ENCODE results near the gene DOCK10. TPM values are rescaled to one million over a fixed set of nuclear protein-coding genes. Genes with fewer than 3 reads are reported as not detected.
"Not testable (repeated sequence)": the region's sequence is repeated elsewhere in the genome, so short reads cannot be mapped to it uniquely, and the experiment has no call there.

DOCK10 gene
- total RNA-seq, 1 donor from 2014 or later, result 2.0 TPM

GRCh38 chr2:224948859-224949258, 93.4 kb downstream of the DOCK10 start:
- DNase-seq (ENCODE audit: low read depth in 2 of 2), result peak; percentile 93 to 95

DNA sequence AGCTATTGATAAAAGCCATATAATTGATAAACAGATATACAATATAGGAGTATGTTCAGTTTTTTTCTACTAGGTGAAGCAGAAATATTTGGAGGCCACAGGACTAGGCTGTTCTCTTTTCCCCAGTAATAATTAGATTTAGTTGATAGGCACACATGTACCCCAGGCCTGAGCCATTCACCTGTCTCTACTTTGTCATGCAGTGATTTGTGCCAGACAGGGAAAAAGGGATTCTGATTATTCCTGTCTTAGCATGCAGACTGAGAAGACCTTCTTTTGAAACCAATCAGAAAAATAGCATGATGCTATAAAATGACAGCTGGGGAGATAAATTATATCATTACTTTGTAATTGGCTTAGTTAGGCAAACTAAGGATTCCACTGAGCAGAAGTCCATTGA, 94.3 kb downstream of the DOCK10 start:
- no peak for DNase-seq (ENCODE audit: low read depth in 2 of 2)

GRCh38 chr2:224947566-224947965, 94.7 kb downstream of the DOCK10 start:
- DNase-seq (ENCODE audit: low read depth in 2 of 2), result peak; percentile 68 to 88

DNA sequence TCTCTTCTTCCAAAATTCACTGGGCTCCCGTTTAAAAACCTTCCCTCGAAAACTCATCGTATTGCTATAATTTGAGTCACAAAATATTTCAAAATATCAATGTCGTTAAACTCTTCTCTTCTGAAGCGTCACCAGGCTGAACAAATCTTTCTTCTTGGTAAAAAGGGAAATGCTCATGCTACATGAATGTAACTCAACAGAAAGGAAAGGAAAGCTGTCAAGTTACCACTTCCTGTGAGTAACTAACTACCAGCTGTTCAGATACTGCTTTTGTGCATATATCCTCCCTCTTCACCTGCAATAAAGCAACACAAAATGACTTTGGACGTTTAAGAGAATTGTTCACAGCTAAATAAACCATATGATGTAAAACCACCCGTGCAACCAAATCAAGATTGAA, 95.4 kb downstream of the DOCK10 start:
- peak; percentile 71 to 92 for DNase-seq (ENCODE audit: low read depth in 2 of 2)

DNA sequence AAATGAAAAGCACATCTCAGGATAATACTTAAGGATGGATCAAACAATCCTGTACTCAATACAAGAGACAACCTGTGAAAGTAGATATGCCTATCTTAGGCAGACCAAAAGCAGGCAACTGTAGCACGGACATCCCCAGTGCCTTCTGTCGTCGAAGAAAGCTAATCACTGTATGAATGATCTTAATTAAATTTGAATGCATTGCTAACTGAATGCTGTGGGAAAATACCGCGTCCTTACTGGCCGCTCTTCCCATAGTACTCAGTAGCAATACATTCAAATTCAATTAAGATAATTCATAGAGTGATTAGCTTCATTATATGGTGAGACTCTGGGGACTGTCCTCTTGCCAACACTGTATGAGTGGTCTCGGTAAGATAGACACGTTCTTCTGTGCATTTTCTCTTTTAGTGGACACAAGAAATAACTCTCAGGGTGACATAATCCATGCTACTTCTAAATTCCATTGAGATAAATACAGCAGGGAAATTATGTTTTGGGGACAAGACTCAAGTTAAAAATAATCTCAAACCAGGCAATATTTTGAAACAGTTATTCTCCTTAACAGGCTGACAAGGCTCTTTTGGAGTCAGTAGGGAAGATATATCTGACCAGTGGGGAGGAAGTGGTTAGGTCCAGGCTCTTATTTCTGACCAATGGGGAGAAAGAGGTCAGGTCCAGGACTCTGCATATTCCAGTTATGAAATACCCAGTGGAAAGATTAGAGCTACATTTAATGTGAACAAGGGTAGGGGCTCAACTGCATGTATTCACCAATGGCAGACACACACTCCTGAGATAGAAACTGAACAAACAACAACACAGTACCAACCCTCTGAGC, 97.3 kb downstream of the DOCK10 start:
- peak in 1 of 2 donors; percentile 45 for DNase-seq (ENCODE audit: low read depth in 2 of 2)

GRCh38 chr2:224943601-224944041, 98.6 kb downstream of the DOCK10 start:
- not testable (repeated sequence) for DNase-seq (ENCODE audit: low read depth in 2 of 2)

DNA sequence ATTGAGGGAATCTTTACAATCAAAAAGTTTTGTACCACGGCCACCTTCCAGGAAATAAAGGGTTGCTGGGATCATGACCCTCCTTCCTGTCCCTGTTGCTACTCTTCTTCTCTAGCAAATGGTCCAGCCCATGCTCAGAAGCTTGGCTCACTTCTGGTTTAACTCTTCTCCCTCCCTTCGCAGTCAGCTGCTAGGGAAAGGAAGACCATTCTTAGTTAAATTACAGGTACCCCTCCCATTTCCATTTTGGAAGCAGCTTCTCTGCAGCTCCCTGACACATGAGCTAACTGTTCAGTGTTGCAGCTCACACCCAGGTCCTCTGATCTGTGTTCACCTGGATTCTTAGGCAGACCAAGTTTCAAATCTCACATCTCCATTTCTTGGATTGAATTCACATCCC, 100.3 kb downstream of the DOCK10 start:
- DNase-seq (ENCODE audit: low read depth in 2 of 2), result no peak

DNA sequence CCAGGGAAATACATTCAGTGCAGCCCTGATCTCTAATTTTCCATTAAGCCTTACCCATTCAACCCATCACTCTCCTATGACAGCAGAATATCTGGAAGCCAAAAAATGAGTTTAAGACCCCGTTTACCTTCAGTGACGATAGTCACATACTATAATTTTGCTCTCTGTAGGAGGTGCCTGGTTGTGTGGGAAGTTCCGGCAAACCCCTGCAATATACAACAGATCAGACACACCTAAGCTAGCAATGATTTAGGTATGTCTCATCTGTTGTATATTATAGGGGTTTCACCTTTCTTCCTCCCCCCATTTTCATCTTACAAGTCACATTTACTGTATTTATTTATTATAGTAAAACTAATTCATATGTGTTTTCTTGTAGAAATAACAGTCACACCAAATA, 101.7 kb downstream of the DOCK10 start:
- DNase-seq (ENCODE audit: low read depth in 2 of 2), result no peak

DNA sequence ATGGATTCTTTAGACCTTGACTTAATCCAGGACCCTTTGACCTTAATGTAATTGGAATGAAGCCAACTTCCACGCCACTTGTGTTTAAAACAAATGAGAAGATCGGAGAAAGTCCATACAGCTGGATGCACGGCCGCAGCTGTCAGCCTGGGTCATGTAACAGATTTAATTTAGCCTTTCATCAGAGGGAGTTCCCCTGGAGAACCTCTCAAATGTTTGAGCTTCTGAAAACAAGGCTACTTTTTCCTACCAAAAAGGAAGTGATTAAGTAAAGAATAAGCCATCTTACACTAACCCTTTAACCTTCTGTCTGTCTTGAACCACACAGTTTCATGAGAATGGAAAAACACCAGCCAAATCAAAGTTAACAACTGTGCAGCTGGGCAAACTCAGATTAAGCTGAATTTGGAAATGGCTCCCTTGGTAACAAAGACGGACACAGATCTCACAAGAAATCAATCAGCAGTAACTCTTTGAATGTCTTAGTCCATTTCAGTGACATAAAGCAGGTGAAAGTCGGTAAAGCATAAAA, 103.6 kb downstream of the DOCK10 start:
- peak; percentile 18 to 98 for DNase-seq (ENCODE audit: low read depth in 2 of 2)

DNA sequence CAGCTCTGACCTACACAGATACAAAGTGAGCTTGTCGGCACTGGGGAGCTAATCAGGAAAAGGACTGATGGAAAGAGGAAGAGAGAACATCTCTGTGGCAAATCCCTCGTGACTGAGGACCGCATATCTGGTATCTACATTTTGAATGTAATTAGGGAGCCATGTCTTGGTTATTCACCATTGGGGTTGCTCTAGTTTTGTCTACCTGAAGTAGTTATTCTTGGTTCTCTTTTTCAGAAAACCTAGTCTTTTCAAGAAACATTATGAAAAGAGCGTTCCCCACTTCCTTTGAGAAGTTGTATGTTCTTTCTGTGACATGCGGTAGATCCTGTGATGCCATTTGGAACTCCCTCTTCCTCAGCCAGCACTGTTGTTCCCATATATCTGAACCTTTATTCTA, 104.4 kb downstream of the DOCK10 start:
- no peak for DNase-seq (ENCODE audit: low read depth in 2 of 2)

GRCh38 chr2:224934526-224935188, 107.6 kb downstream of the DOCK10 start:
- DNase-seq (ENCODE audit: low read depth in 2 of 2), result no peak

- no peak for DNase-seq (ENCODE audit: low read depth in 2 of 2)
Observed at GRCh38 chr2:224933431-224933830, 108.8 kb downstream of the DOCK10 start.

DNA sequence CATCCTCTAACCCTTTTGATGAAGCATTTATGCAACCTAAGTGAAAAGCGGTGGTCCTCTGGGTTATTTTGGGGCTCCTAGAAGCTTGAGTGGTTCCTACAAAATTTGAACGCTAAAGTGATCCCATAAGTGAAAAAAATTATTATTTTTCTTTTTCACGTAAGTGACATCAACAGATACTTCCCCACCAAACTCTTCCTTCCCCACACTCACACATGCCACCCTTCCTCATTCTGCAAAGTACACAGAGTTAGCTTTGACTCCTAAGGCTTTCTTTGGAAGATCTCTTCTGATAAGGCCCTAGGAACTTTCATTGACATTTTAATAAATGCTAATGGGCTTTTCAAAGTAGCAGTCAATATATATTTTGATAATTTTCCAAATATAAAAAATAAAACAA, 109.7 kb downstream of the DOCK10 start:
- DNase-seq (ENCODE audit: low read depth in 2 of 2), result no peak

- no peak for DNase-seq (ENCODE audit: low read depth in 2 of 2)
Observed at GRCh38 chr2:224931956-224932355, 110.3 kb downstream of the DOCK10 start.

DNA sequence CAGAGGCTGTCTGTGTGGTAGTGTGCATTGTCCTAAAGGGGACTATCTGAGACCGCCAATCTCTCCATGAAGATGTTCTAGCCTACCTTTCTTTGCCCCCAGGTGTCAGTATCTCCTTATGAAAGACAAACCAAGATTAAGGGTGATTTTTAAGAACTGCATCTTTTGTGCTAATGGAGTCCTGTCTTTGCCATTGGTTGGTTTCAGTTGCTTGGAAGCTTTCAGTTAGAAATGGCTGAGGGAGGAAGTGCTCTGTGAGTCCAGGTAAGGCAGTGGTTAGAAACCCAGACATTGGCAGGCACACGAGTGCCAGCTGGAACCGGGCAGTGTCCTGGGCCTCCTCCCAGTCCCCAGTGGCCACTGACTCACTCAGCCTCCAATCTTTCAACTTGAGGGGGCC, 111.3 kb downstream of the DOCK10 start:
- no peak for DNase-seq (ENCODE audit: low read depth in 2 of 2)

- no peak for DNase-seq (ENCODE audit: low read depth in 2 of 2)
Observed at GRCh38 chr2:224930124-224930523, 112.1 kb downstream of the DOCK10 start.

DNA sequence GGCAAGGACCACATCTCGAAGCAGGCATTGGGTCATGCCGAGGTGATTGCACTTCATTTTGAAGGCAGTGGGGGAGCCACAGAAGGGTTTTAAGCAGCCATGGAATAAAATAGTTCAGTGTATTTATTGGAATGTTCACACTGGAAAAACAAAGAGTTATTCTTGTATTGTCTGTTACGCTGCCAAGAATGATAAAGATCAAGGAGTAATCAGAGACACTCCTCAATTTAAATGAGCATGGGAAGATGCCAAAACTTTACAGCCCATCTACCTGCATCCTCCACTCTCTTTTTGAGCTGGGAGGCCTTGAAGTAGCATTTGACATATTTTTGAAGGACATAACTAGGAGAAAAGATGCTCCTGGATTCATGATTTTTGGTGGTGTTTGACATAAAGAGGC, 112.8 kb downstream of the DOCK10 start:
- no peak for DNase-seq (ENCODE audit: low read depth in 2 of 2)

DNA sequence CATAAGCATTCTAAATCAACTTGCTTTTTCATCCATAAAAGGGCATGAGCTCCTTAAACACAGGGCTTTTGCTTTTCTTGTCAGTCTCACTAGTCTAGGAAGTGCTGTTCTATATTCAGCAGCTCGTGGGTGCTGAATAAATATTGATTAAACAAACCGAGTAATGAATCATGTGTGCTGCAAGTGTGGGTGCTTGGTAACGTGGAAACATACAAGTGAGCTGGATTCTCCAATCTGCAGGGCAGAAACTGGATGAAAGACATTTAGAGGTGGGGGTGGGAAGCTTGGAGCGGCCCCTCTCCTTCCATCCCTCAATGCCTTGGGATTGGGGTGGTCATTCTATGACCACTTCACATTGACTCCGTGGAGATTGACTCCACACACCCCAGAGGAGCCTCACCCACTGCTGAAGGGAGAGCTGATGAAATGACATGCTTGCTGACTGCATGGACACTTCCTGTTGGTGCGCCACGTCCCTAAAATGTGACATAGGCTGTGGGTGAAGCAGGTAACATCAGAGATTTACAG, 114.6 kb downstream of the DOCK10 start:
- peak in 1 of 2 donors; percentile 73 for DNase-seq (ENCODE audit: low read depth in 2 of 2)

DNA sequence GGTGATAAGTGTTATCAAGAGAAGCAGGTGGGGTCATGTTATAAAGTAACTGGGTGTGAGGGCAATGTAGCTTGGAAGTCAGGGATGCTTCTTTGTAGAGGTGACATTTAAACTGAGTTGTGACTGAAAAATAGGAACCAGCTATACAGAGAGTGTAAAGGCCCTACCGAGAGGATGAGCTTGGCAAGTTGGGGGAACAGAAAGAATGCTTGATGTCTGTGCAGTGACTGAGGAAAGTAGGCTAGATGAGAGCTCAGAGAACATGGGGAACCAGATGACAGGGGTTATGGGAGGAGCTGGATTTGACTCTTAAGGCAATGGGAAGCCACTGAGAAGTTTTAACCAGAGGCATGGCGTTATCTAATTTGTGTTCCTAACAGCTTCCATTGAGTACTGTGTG, 115.3 kb downstream of the DOCK10 start:
- DNase-seq (ENCODE audit: low read depth in 2 of 2), result no peak

DNA sequence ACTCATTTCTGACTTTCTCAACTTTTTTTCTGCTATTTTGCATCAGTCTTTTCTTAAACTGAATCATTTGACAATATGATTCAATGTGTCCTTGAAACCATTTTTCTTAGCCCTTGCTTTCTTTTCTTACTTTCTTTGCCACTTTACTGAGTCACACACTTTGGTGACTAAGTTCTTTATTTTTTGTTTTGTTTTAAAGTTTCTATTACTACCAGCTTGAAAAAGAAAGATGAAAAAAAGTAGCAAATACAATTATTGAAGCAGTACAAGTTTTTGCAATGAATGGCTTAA, 116.5 kb downstream of the DOCK10 start:
- DNase-seq (ENCODE audit: low read depth in 2 of 2), result peak in 1 of 2 donors; percentile 50

DNA sequence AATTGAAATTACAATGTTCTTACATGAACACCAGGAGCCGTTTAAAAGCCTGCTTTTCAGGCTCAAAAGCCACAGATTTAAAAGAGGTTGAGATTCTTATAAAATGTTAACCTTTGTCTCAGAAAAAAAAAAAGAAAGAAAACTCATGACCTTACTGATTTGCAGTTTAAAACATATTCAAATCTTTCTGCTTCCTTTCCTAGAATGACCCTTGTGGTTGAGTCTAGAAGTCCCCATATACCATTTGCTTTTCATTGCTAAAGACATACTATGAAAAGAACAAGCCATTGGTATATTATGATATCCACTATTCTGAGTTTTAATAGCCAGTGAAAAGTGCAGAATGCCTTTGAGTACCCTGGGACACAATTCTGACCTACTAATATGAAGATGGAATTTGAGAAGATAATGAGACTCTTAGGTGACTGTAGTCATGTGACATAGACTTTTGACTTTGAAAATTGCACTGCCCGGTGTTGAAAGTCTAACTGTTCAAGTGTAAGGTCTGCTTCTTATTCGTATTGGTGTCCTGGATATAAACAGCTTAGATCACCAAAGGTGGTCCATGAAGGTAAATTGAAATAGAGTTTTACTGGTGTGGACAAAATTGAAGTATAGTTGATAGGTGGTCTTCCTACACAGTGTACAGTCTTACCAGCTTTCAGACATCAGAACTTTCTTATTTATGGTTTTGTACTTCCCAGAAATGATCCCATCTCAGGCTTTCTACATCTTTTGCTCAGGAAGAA, 117.0 kb downstream of the DOCK10 start:
- no peak for DNase-seq (ENCODE audit: low read depth in 2 of 2)

DNA sequence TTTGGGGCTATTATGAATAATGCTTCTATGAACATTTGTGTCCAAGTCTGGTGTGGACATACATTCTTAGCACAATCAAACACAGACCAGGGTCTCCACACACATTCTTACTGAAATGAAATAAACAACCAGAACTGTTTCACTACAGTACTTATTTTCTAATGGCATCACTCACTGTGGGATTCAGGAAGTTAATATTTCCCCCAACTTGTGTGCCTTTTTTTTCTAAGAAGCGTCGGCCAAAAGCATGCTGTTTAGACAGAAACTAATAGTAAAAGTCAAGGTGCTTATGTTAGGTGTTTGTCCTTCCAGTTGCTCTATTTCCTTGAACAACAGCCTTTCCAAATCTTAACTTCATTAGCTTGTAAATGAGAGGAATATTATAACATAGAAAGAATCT, 117.6 kb downstream of the DOCK10 start:
- no peak for DNase-seq (ENCODE audit: low read depth in 2 of 2)
